Hematopoietic multipotent progenitor cell treated with erythropoietin and hydrocortisone succinate and interleukin-3 and kit ligand, for 17 days (in vitro differentiated cells): ENCODE data around the gene PITX2.
"Not testable (repeated sequence)": the region's sequence is repeated elsewhere in the genome, so short reads cannot be mapped to it uniquely, and the experiment has no call there.

ENCODE experiments used
- DNase-seq: peaks from one replicate; pipeline ENCODE4 v3.0.0-alpha.2; 2015; ENCODE audit warnings: low spot score

Gene PITX2

GRCh38 chr4:110610940-110611831 is 11.7 kb downstream of the PITX2 start:
- DNase-seq, result no peak

- no peak for DNase-seq
Measured at GRCh38 chr4:110610620-110610939, 12.3 kb downstream of the PITX2 start.

GRCh38 chr4:110609044-110609750 is 13.7 kb downstream of the PITX2 start:
- DNase-seq, result no peak

GRCh38 chr4:110605077-110605476 is 17.8 kb downstream of the PITX2 start:
- no peak for DNase-seq

- no peak for DNase-seq
Measured at GRCh38 chr4:110602061-110602460, 20.8 kb downstream of the PITX2 start.

- no peak for DNase-seq
Measured at GRCh38 chr4:110597582-110597981, 25.3 kb downstream of the PITX2 start.

GRCh38 chr4:110596431-110596830 is 26.4 kb downstream of the PITX2 start:
- DNase-seq, result no peak

- DNase-seq, result no peak
Measured at GRCh38 chr4:110595583-110595982, 27.3 kb downstream of the PITX2 start.

GRCh38 chr4:110589297-110589696 is 33.6 kb downstream of the PITX2 start:
- DNase-seq, result no peak

- no peak for DNase-seq
Measured at GRCh38 chr4:110587666-110588285, 35.1 kb downstream of the PITX2 start.

GRCh38 chr4:110586131-110586850 is 36.6 kb downstream of the PITX2 start:
- DNase-seq, result no peak

GRCh38 chr4:110576696-110577095 is 46.2 kb downstream of the PITX2 start:
- DNase-seq, result not testable (repeated sequence)
